Lower leg skin (tissue), 3 donors: ENCODE data around the gene ACLY.

Experiments
- CTCF ChIP-seq, 3 donors: fragments of 450-650 bp; IDR thresholded peaks; one replicate each; pipeline ENCODE4 v1.5.1; 2016; ENCODE audit warnings: antibody characterized with exemption in 3 of 3, mild to moderate bottlenecking in 3 of 3, moderate library complexity in 2 of 3
- POLR2A ChIP-seq, 2 donors: fragments of 450-650 bp; IDR thresholded peaks; one replicate each; pipeline ENCODE4 v1.6.1; 2016 to 2017; ENCODE audit warnings: antibody characterized with exemption in 2 of 2, mild to moderate bottlenecking in 1 of 2, moderate library complexity in 1 of 2

DNA sequence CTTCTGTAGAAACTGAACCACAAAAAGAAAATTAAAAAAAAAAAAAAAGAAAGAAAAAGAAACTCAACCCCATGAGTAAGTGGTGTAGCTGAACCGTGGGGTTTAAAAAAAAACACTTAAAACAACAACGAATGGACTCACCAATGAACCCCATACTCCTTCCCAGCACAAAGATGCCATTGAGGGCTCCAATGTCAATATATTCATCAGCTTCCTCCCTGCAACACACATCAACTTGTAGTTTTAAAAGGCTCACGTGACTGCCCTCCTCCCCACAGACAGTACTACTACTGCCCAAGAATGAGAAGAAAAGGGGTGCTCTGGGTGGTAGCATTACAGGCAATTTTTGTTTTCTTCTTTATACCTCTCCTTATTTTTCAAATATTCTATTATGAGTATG lies 50.2 kb downstream of the ACLY start:
- no peak for TF ChIP-seq POLR2A (IDR thresholded peaks at IDR 0.05)
- no peak for TF ChIP-seq CTCF (IDR thresholded peaks at IDR 0.05)
